Fibroblast of lung (primary cell): Measurements from ENCODE around the gene INPP5A. TPM values are rescaled to one million over a fixed set of nuclear protein-coding genes. Genes with fewer than 3 reads are reported as not detected.

Source experiments
- DNase-seq, 2 donors: peaks; one replicate each; pipeline versions ENCODE4 v3.0.0 to v3.0.0-alpha.2; 2010; ENCODE audit warnings: low read depth in 2 of 2
- H2AFZ ChIP-seq: 2 replicates; pipeline ENCODE4 v1.5.1; 2012; ENCODE audit warnings: low read length, control low read depth, inconsistent platforms
- H3K27ac ChIP-seq: 2 replicates; pipeline ENCODE4 v1.5.1; 2011; ENCODE audit warnings: low read length, control low read depth; ENCODE audit not compliant: insufficient read depth
- H3K27me3 ChIP-seq: 2 replicates; pipeline ENCODE4 v1.5.1; 2011; ENCODE audit warnings: mild to moderate bottlenecking, low read length; ENCODE audit not compliant: control insufficient read depth, insufficient read depth
- H3K36me3 ChIP-seq: 2 replicates; pipeline ENCODE4 v1.5.1; 2011; ENCODE audit warnings: low read length; ENCODE audit not compliant: control insufficient read depth, insufficient read depth
- H3K4me1 ChIP-seq: 2 replicates; pipeline ENCODE4 v1.5.1; 2011; ENCODE audit warnings: low read length; ENCODE audit not compliant: control insufficient read depth, insufficient read depth; ENCODE audit errors: extremely low read depth
- H3K4me2 ChIP-seq: 2 replicates; pipeline ENCODE4 v1.5.1; 2011; ENCODE audit warnings: low read length, control low read depth; ENCODE audit not compliant: insufficient read depth; ENCODE audit errors: extremely low read depth
- H3K4me3 ChIP-seq, 4 experiments: fragments of 200-600 bp in 1 of 4; sonication (generic) in 1 of 4; replicated peaks in 1 of 4; 2 replicates each; pipeline ENCODE4 v1.5.1; 2011 to 2016; ENCODE audit warnings: low read length in 4 of 4, low read depth in 3 of 4, mild to moderate bottlenecking in 3 of 4, control low read depth in 2 of 4, inconsistent platforms in 1 of 4, mixed read lengths in 1 of 4; ENCODE audit not compliant: insufficient read depth in 1 of 4; ENCODE audit errors: control extremely low read depth in 1 of 4
- H3K79me2 ChIP-seq: 2 replicates; pipeline ENCODE4 v1.5.1; 2012; ENCODE audit warnings: mild to moderate bottlenecking, low read length, inconsistent platforms; ENCODE audit not compliant: control insufficient read depth, insufficient read depth
- H3K9ac ChIP-seq: 2 replicates; pipeline ENCODE4 v1.5.1; 2011; ENCODE audit warnings: mild to moderate bottlenecking, low read length, control low read depth; ENCODE audit not compliant: insufficient read depth
- H3K9me3 ChIP-seq: 2 replicates; pipeline ENCODE4 v1.5.1; 2012; ENCODE audit warnings: low read depth, low read length; ENCODE audit not compliant: control insufficient read depth, insufficient read depth
- H4K20me1 ChIP-seq: 2 replicates; pipeline ENCODE4 v1.5.1; 2011; ENCODE audit warnings: low read length; ENCODE audit not compliant: control insufficient read depth, insufficient read depth; ENCODE audit errors: extremely low read depth
- CTCF ChIP-seq, 2 donors: IDR thresholded peaks in 1 of 2; conservative IDR thresholded peaks in 1 of 2; 1 replicate in 1 of 2; 2 replicates in 1 of 2; pipeline ENCODE4 v1.5.1; 2011 to 2012; ENCODE audit warnings: low read length in 2 of 2, control low read depth in 1 of 2, inconsistent platforms in 1 of 2, low read depth in 1 of 2, mild to moderate bottlenecking in 1 of 2
- EZH2 ChIP-seq: IDR thresholded peaks from 2 replicates; pipeline ENCODE4 v1.5.1; 2012; ENCODE audit warnings: low read length, control low read depth, mild to moderate bottlenecking; ENCODE audit errors: missing control alignments
- polyA plus RNA-seq, 2 donors: library from polyadenylated mRNA; depleted of rRNA in 1 of 2; stranded (reverse) in 1 of 2; unstranded in 1 of 2; fragments of >200 nt; gene quantifications; 2 replicates each; pipeline ENCODE4 v1.2.1, GENCODE V29; 2011 to 2012; ENCODE audit warnings: missing spikeins in 1 of 2
- total RNA-seq: library from RNA; depleted of rRNA; stranded (reverse); fragments of >200 nt; gene quantifications from 2 replicates; pipeline ENCODE4 v1.2.1, GENCODE V29; 2014

INPP5A gene
- total and polyA plus RNA-seq, 2 donors (not counting 1 experiment from before 2014, with no cell fraction given), result 24.6 to 39.9 TPM

GRCh38 chr10:132547421-132547861, 9.9 kb downstream of the INPP5A start:
- H3K4me1 ChIP-seq, result no peaks in the 10 kb centered on the region
- H4K20me1 ChIP-seq, result no peaks in the 10 kb centered on the region
- no peaks in the 10 kb centered on the region for H3K9me3 ChIP-seq
- no peak for TF ChIP-seq EZH2
- no peak for TF ChIP-seq CTCF (conservative IDR thresholded peaks at IDR 0.05 in 1 of 2, IDR thresholded peaks at IDR 0.05 in 1 of 2; ENCODE audit: low read depth in 1 of 2, low read length in 2 of 2)
- no peaks in the 10 kb centered on the region for H3K27me3 ChIP-seq
- H3K79me2 ChIP-seq, result peaks cover 69% of the 10 kb centered on the region
- no peaks in the 10 kb centered on the region for H3K36me3 ChIP-seq
- H3K4me3 ChIP-seq, result no peak overlapping the region
- no peak overlapping the region for H3K4me2 ChIP-seq
- H2AFZ ChIP-seq, result no peak overlapping the region
- no peak overlapping the region for H3K27ac ChIP-seq
- DNase-seq, result no peak
- H3K9ac ChIP-seq, result no peak overlapping the region

GRCh38 chr10:132548106-132548823, 10.7 kb downstream of the INPP5A start:
- no peaks in the 10 kb centered on the region for H3K36me3 ChIP-seq
- H3K27ac ChIP-seq, result no peak overlapping the region
- TF ChIP-seq CTCF (conservative IDR thresholded peaks at IDR 0.05 in 1 of 2, IDR thresholded peaks at IDR 0.05 in 1 of 2; ENCODE audit: low read depth in 1 of 2, low read length in 2 of 2) (no peak), EZH2 (no peak)
- no peaks in the 10 kb centered on the region for H3K27me3 ChIP-seq
- H3K9me3 ChIP-seq, result no peaks in the 10 kb centered on the region
- H3K9ac ChIP-seq, result no peak overlapping the region
- H2AFZ ChIP-seq, result no peak overlapping the region
- H3K4me2 ChIP-seq, result no peak overlapping the region
- no peak for DNase-seq
- H3K79me2 ChIP-seq, result peaks cover 62% of the 10 kb centered on the region
- no peaks in the 10 kb centered on the region for H3K4me1 ChIP-seq
- H4K20me1 ChIP-seq, result no peaks in the 10 kb centered on the region
- no peak overlapping the region for H3K4me3 ChIP-seq

- H2AFZ ChIP-seq, result no peak overlapping the region
- H3K27ac ChIP-seq, result no peak overlapping the region
- DNase-seq, result no peak
- no peaks in the 10 kb centered on the region for H3K9me3 ChIP-seq
- H3K4me1 ChIP-seq, result no peaks in the 10 kb centered on the region
- H3K9ac ChIP-seq, result no peak overlapping the region
- H4K20me1 ChIP-seq, result no peaks in the 10 kb centered on the region
- TF ChIP-seq EZH2 (no peak), CTCF (conservative IDR thresholded peaks at IDR 0.05 in 1 of 2, IDR thresholded peaks at IDR 0.05 in 1 of 2; ENCODE audit: low read depth in 1 of 2, low read length in 2 of 2) (no peak)
- H3K4me3 ChIP-seq, result no peak overlapping the region
- peaks cover 58% of the 10 kb centered on the region for H3K79me2 ChIP-seq
- no peak overlapping the region for H3K4me2 ChIP-seq
- no peaks in the 10 kb centered on the region for H3K27me3 ChIP-seq
- no peaks in the 10 kb centered on the region for H3K36me3 ChIP-seq
Observed at GRCh38 chr10:132548869-132549268, 11.3 kb downstream of the INPP5A start.
